Neural cell (in vitro differentiated cells): ENCODE measurements around the gene CDHR5.
"Not testable (repeated sequence)": the region's sequence is repeated elsewhere in the genome, so short reads cannot be mapped to it uniquely, and the experiment has no call there.

Experiments
- EP300 ChIP-seq: fragments of 450-650 bp; conservative IDR thresholded peaks from 2 replicates; pipeline ENCODE4 v1.6.1; 2014; ENCODE audit warnings: antibody characterized with exemption, mild to moderate bottlenecking, moderate library complexity; ENCODE audit not compliant: poor library complexity, severe bottlenecking
- POLR2AphosphoS5 ChIP-seq: IDR thresholded peaks from 2 replicates; pipeline ENCODE4 v1.6.1; 2012
- RAD21 ChIP-seq: fragments of 450-650 bp; conservative IDR thresholded peaks from 2 replicates; pipeline ENCODE4 v1.6.1; 2014; ENCODE audit warnings: antibody characterized with exemption, mild to moderate bottlenecking, moderate library complexity
- TAF1 ChIP-seq: IDR thresholded peaks from 2 replicates; pipeline ENCODE4 v1.6.1; 2012; ENCODE audit warnings: low read depth

- not testable (repeated sequence) for TF ChIP-seq TAF1, RAD21, POLR2AphosphoS5, EP300
Measured at GRCh38 chr11:653136-653535, 28.4 kb upstream of the CDHR5 start.
